ENCODE data around the gene THSD7B. TPM values are rescaled to one million over a fixed set of nuclear protein-coding genes. Genes with fewer than 3 reads are reported as not detected.

THSD7B gene
- total RNA-seq, 1 donor from 2014 or later: 1.2 TPM

GRCh38 chr2:137435162-137435561, 669.8 kb downstream of the THSD7B start:
- Histone ChIP-seq H3K9ac (no peak overlapping the region), H3K4me1 (no peaks in the 10 kb centered on the region), H3K27me3 (no peaks in the 10 kb centered on the region), H3F3A (ENCODE audit: low read depth) (no peaks in the 10 kb centered on the region), H3K9me3 (ENCODE audit: low read depth) (no peaks in the 10 kb centered on the region), H3K27ac (no peak overlapping the region), H3K36me3 (no peaks in the 10 kb centered on the region), H3K4me2 (no peak overlapping the region), H2AFZ (replicated peaks) (no peak overlapping the region), H3K79me2 (ENCODE audit: low read depth) (no peaks in the 10 kb centered on the region), H4K20me1 (ENCODE audit: low read depth) (no peaks in the 10 kb centered on the region), H3K4me3 (no peak overlapping the region)
- no peak for TF ChIP-seq EZH2phosphoT487 (IDR thresholded peaks at IDR 0.05)
- no peak for TF ChIP-seq EZH2 (IDR thresholded peaks at IDR 0.05)
- TF ChIP-seq, protein P1, sequence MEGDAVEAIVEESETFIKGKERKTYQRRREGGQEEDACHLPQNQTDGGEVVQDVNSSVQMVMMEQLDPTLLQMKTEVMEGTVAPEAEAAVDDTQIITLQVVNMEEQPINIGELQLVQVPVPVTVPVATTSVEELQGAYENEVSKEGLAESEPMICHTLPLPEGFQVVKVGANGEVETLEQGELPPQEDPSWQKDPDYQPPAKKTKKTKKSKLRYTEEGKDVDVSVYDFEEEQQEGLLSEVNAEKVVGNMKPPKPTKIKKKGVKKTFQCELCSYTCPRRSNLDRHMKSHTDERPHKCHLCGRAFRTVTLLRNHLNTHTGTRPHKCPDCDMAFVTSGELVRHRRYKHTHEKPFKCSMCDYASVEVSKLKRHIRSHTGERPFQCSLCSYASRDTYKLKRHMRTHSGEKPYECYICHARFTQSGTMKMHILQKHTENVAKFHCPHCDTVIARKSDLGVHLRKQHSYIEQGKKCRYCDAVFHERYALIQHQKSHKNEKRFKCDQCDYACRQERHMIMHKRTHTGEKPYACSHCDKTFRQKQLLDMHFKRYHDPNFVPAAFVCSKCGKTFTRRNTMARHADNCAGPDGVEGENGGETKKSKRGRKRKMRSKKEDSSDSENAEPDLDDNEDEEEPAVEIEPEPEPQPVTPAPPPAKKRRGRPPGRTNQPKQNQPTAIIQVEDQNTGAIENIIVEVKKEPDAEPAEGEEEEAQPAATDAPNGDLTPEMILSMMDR (IDR thresholded peaks at IDR 0.05): no peak
- no peak for DNase-seq (ENCODE audit: low spot score)
- Mint-ChIP-seq H3K27me3 (ENCODE audit: insufficient read depth, low read depth) (no peaks in the 10 kb centered on the region), H3K4me3 (no peak overlapping the region), H3K36me3 (no peaks in the 10 kb centered on the region), H3K9me3 (no peaks in the 10 kb centered on the region), H3K27ac (no peak overlapping the region), H3K4me1 (no peaks in the 10 kb centered on the region)

GRCh38 chr2:137437386-137437785, 672.0 kb downstream of the THSD7B start:
- Mint-ChIP-seq H3K9me3 (no peaks in the 10 kb centered on the region), H3K4me3 (no peak overlapping the region), H3K27me3 (ENCODE audit: insufficient read depth, low read depth) (no peaks in the 10 kb centered on the region)

DNA sequence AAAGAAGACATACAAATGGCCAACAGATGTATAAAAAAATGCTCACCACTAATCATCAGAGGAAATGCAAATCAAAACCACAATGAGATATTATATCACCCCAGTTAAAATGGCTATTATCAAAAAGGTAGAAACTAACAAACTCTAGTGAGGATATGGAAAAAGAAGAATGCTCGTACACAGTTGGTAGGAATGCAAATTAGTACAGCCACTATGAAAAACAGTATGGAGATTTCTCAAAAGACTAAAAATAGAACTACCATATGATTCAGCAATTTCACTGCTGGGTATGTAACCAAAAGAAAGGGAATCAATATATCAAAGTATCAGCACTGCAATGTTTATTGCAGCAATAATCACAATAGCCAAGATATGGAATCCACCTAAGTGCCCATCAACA, 679.6 kb downstream of the THSD7B start:
- TF ChIP-seq, protein P1 (IDR thresholded peaks at IDR 0.05): no peak
- no peak for TF ChIP-seq EZH2phosphoT487 (IDR thresholded peaks at IDR 0.05)
- no peak for TF ChIP-seq EZH2 (IDR thresholded peaks at IDR 0.05)
- Histone ChIP-seq H3K27me3 (no peaks in the 10 kb centered on the region), H3F3A (ENCODE audit: low read depth) (no peaks in the 10 kb centered on the region), H3K9ac (no peak overlapping the region), H3K79me2 (ENCODE audit: low read depth) (no peaks in the 10 kb centered on the region), H3K9me3 (ENCODE audit: low read depth) (no peaks in the 10 kb centered on the region), H4K20me1 (ENCODE audit: low read depth) (no peaks in the 10 kb centered on the region), H3K36me3 (no peaks in the 10 kb centered on the region), H3K27ac (no peak overlapping the region), H3K4me1 (no peaks in the 10 kb centered on the region), H3K4me2 (no peak overlapping the region), H2AFZ (replicated peaks) (no peak overlapping the region), H3K4me3 (no peak overlapping the region)
- DNase-seq (ENCODE audit: low spot score): no peak
- Mint-ChIP-seq H3K27ac (no peak overlapping the region), H3K4me3 (no peak overlapping the region), H3K36me3 (no peaks in the 10 kb centered on the region), H3K9me3 (no peaks in the 10 kb centered on the region), H3K4me1 (no peaks in the 10 kb centered on the region), H3K27me3 (ENCODE audit: insufficient read depth, low read depth) (no peaks in the 10 kb centered on the region)

More at GRCh38 chr2:137437386-137437785, 672.0 kb downstream of the THSD7B start:
- Histone ChIP-seq H3K27me3 (no peaks in the 10 kb centered on the region), H3K9me3 (ENCODE audit: low read depth) (no peaks in the 10 kb centered on the region), H3K79me2 (ENCODE audit: low read depth) (no peaks in the 10 kb centered on the region), H3F3A (ENCODE audit: low read depth) (no peaks in the 10 kb centered on the region), H4K20me1 (ENCODE audit: low read depth) (no peaks in the 10 kb centered on the region), H3K4me2 (no peak overlapping the region), H3K36me3 (no peaks in the 10 kb centered on the region), H2AFZ (replicated peaks) (no peak overlapping the region), H3K4me3 (no peak overlapping the region), H3K27ac (no peak overlapping the region), H3K9ac (no peak overlapping the region), H3K4me1 (no peaks in the 10 kb centered on the region)
- no peak overlapping the region for H3K27ac Mint-ChIP-seq
- H3K36me3 Mint-ChIP-seq: no peaks in the 10 kb centered on the region
- no peak for TF ChIP-seq EZH2phosphoT487 (IDR thresholded peaks at IDR 0.05)
- TF ChIP-seq, protein P1 (IDR thresholded peaks at IDR 0.05): no peak
- no peak for TF ChIP-seq EZH2 (IDR thresholded peaks at IDR 0.05)
- DNase-seq (ENCODE audit: low spot score): no peak
- H3K4me1 Mint-ChIP-seq: no peaks in the 10 kb centered on the region

Measured in neural progenitor cell (in vitro differentiated cells).